GM18526 (cell line): ENCODE measurements around the gene MYBPC3.

Experiments used
- POLR2A ChIP-seq: IDR thresholded peaks from 3 replicates; pipeline ENCODE4 v1.6.1; 2011; ENCODE audit not compliant: insufficient read length; ENCODE audit errors: extremely low read depth

MYBPC3 gene

GRCh38 chr11:47375546-47376085, 23.1 kb upstream of the MYBPC3 start:
- TF ChIP-seq POLR2A: no peak

GRCh38 chr11:47375020-47375419, 22.5 kb upstream of the MYBPC3 start:
- no peak for TF ChIP-seq POLR2A

- TF ChIP-seq POLR2A: no peak
Observed at GRCh38 chr11:47374720-47375019, 22.2 kb upstream of the MYBPC3 start.

- TF ChIP-seq POLR2A: no peak
Observed at GRCh38 chr11:47373876-47374719, 21.6 kb upstream of the MYBPC3 start.

GRCh38 chr11:47372422-47372821, 19.9 kb upstream of the MYBPC3 start:
- TF ChIP-seq POLR2A: no peak

- TF ChIP-seq POLR2A: no peak
Observed at GRCh38 chr11:47369676-47370075, 17.2 kb upstream of the MYBPC3 start.

- TF ChIP-seq POLR2A: no peak
Observed at GRCh38 chr11:47366020-47366490, 13.6 kb upstream of the MYBPC3 start.

GRCh38 chr11:47361419-47361818, 8.9 kb upstream of the MYBPC3 start:
- TF ChIP-seq POLR2A: no peak

GRCh38 chr11:47360341-47360740, 7.8 kb upstream of the MYBPC3 start:
- no peak for TF ChIP-seq POLR2A

GRCh38 chr11:47359586-47359985, 7.1 kb upstream of the MYBPC3 start:
- no peak for TF ChIP-seq POLR2A

GRCh38 chr11:47359162-47359561, 6.7 kb upstream of the MYBPC3 start:
- no peak for TF ChIP-seq POLR2A

- TF ChIP-seq POLR2A: no peak
Observed at GRCh38 chr11:47358731-47359051, 6.2 kb upstream of the MYBPC3 start.

GRCh38 chr11:47357985-47358730, 5.7 kb upstream of the MYBPC3 start:
- TF ChIP-seq POLR2A: no peak

GRCh38 chr11:47356998-47357329, 4.5 kb upstream of the MYBPC3 start:
- TF ChIP-seq POLR2A: no peak

- no peak for TF ChIP-seq POLR2A
Observed at GRCh38 chr11:47356129-47356997, 3.9 kb upstream of the MYBPC3 start.
